Urinary bladder (tissue), 4 donors: Measurements from ENCODE around the gene ASMT. TPM values are rescaled to one million over a fixed set of nuclear protein-coding genes. Genes with fewer than 3 reads are reported as not detected.
"Not testable (repeated sequence)": the region's sequence is repeated elsewhere in the genome, so short reads cannot be mapped to it uniquely, and the experiment has no call there.

Experiments
- DNase-seq: peaks from one replicate; pipeline ENCODE4 v3.0.0-alpha.2; 2015; ENCODE audit errors: extremely low spot score
- H3K27ac ChIP-seq: one replicate; pipeline ENCODE4 v1.5.1; 2013; ENCODE audit warnings: low read depth, mild to moderate bottlenecking, moderate library complexity
- H3K36me3 ChIP-seq: one replicate; pipeline ENCODE4 v1.6.1; 2013; ENCODE audit warnings: mild to moderate bottlenecking, moderate library complexity; ENCODE audit not compliant: insufficient read depth
- H3K4me1 ChIP-seq: one replicate; pipeline ENCODE4 v1.6.1; 2013; ENCODE audit warnings: mild to moderate bottlenecking, moderate library complexity; ENCODE audit not compliant: insufficient read depth
- H3K4me3 ChIP-seq: one replicate; pipeline ENCODE4 v1.5.1; 2013; ENCODE audit warnings: low read depth, low read length
- WGBS: extraction: QIAGEN DNeasy Blood & Tissue Kit; methylation state at CpG from one replicate; pipeline ENCODE4 v1.1.7; 2013; 5-methylcytosine and 5-hydroxymethylcytosine counted together
- polyA plus RNA-seq: library from polyadenylated mRNA; stranded (reverse); fragments of 200-250 nt; gene quantifications from one replicate; pipeline ENCODE4 v1.2.3, GENCODE V29; 2013
- total RNA-seq: library from RNA; depleted of rRNA; stranded (reverse); fragments of >200 nt; gene quantifications from one replicate; pipeline ENCODE4 v1.2.3, GENCODE V29; 2014
- donor health status: healthy with polysubstance abuse.
- donor health status: healthy.

The ASMT gene
- total and polyA plus RNA-seq, 2 donors = 0.15 to 0.32 TPM

DNA sequence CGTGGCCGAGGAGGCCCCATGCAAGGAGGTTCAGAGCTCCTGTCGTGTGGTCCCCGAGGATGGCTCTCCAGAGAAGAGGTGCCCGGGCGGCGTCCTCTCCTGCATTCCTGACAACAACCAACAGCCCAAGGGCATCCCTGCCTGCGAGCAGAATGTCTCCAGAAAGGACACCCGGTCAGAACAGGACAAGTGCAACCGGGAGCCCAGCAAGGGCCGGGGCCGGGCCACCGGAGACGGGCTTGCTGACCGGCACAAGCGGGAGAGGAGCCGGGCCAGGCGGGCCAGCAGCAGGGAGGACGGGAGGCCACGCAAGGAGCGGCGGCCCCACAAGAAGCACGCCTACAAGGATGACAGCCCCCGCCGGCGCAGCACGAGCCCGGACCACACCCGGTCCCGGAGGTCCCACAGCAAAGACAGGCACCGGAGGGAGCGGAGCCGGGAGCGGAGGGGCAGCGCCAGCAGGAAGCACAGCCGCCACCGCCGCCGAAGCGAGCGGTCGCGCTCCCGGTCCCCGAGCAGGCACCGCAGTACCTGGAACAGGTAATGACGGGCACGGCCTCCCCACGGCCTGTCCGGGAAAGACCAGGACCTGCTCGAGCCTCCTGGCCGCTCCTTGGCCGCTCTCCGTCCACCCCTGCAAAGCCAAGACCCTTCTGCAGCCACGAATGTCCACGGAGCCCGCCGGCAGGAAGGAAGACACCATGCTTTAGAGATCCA lies 13.7 kb upstream of the ASMT start:
- Histone ChIP-seq H3K4me1 (no peaks in the 10 kb centered on the region), H3K27ac (no peak overlapping the region), H3K36me3 (peaks cover 24% of the 10 kb centered on the region), H3K4me3 (no peak overlapping the region)
- whole genome bisulfite sequencing = 98% methylated on average over 58 of the region's 58 CpGs
- DNase-seq = no peak

DNA sequence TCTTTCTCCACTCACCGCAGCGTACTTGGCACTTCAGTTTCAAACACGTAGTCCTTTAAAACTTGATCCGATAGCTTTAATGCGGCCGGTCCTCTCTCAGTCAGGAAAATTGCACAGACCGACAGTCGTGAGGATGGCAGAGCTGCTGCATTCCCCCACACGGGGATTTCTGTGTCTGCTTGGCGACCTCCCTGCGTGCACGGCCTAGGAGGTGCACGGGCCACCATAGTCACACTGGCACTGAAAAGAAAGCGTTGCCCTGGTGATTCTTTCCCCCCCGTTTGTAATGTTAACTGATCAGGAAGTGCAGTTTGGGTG lies 13.1 kb upstream of the ASMT start:
- no peak overlapping the region for H3K27ac ChIP-seq
- no peak overlapping the region for H3K4me3 ChIP-seq
- peaks cover 24% of the 10 kb centered on the region for H3K36me3 ChIP-seq
- WGBS = 94% methylated on average over 15 of the region's 15 CpGs
- DNase-seq = no peak
- no peaks in the 10 kb centered on the region for H3K4me1 ChIP-seq

DNA sequence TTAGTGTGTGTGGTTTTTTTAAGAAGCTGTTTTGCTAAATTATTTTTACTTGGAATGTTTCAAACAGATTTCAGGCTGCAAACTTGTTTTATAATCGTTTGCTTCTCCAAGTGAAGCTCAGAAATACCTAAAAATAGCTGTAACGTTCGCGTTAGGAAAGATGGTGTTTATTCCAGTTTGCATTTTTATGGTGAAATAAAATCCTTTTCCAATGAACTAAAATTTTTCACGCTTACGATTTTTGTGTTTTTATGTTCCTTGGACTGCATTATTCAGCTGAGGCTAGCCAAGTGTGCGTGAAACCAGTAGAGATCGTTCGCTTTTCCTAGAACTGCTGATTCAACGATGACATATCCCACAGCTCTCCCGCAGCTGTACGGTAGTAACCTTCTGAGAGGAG lies 12.6 kb upstream of the ASMT start:
- peaks cover 24% of the 10 kb centered on the region for H3K36me3 ChIP-seq
- no peak for DNase-seq
- no peaks in the 10 kb centered on the region for H3K4me1 ChIP-seq
- no peak overlapping the region for H3K4me3 ChIP-seq
- H3K27ac ChIP-seq = no peak overlapping the region
- WGBS = 97% methylated on average over 12 of the region's 12 CpGs

DNA sequence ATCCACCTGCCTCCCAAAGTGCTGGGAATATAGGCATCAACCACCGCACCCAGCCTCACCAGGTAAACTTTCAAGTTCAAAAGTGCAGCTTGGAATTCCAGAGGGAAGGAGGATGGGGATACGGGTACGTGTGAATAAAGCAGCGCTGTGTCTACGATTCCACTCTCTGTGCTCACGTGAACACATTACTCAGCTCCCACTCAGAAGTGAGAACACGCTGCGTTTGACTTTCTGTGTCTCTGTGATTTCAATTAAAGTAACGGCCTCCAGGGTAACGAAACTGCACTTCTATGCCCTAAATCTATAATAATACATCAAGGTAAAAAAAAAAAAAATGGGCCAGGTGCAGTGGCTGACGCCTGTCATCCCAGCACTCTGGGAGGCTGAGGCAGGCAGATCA lies 8.4 kb upstream of the ASMT start:
- H3K4me1 ChIP-seq = no peaks in the 10 kb centered on the region
- H3K36me3 ChIP-seq = peaks cover 4% of the 10 kb centered on the region
- H3K27ac ChIP-seq = no peak overlapping the region
- WGBS = 94% methylated on average over 11 of the region's 11 CpGs
- no peak for DNase-seq
- no peak overlapping the region for H3K4me3 ChIP-seq

DNA sequence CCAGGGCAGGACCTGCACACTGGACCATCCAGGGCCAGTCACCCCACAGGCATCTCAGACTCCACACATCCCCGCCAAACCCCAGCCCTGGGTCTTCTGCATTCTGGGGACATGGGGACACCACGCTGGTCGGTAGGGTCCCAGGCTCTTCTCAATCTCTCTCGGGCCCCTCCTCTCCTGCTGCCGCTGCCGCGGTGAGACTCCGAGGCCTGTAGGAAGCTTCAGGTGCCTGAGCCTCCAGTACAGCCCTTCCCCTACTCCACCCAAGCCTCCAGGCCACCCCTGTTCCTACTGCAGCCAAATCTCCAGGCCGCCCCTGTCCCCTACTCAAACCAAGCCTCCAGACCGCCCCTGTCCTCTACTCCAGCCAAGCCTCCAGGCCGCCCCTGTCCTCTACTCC lies 5.5 kb upstream of the ASMT start:
- H3K4me1 ChIP-seq = no peaks in the 10 kb centered on the region
- DNase-seq = no peak
- no peak overlapping the region for H3K27ac ChIP-seq
- WGBS = 88% methylated on average over 10 of the region's 11 CpGs
- H3K36me3 ChIP-seq = no peaks in the 10 kb centered on the region
- no peak overlapping the region for H3K4me3 ChIP-seq

DNA sequence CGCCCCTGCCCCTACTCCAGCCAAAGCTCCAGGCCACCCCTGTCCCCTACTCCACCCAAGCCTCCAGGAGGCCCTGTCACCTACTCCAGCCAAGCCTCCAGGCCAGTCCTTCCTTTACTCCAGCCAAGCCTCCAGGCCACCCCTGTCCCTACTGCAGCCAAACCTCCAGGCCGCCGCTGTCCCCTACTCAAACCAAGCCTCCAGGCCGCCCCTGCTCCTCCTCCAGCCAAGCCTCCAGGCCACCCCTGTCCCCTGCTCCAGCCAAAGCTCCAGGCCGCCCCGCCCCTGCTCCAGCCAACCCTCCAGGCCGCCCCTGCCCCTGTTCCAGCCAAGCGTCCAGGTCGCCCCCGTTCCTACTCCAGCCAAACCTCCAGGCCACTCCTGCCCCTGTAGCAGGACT lies 5.1 kb upstream of the ASMT start:
- Histone ChIP-seq H3K36me3 (no peaks in the 10 kb centered on the region), H3K27ac (no peak overlapping the region), H3K4me3 (no peak overlapping the region), H3K4me1 (no peaks in the 10 kb centered on the region)
- WGBS = 80% methylated on average over 10 of the region's 10 CpGs
- no peak for DNase-seq

DNA sequence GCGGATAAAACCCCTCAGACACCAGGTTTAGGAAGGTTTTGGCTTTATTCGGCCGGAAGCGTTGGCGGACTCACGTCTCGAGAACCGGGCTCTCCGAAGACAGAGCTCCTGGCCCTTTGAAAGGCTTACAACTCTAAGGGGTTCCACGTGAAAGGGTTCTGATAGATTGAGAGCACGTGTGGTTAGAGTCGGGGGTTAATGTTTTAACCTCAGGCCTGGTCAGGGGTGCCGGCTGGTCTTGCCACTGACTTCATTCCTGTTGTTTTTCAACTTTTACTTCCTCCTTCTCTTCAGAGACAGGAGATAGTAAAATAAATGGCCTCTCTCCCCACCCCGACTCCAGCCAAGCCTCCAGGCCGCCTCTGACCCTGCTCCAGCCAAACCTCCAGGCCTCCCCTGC lies 4.7 kb upstream of the ASMT start:
- Histone ChIP-seq H3K36me3 (no peaks in the 10 kb centered on the region), H3K4me3 (no peak overlapping the region), H3K4me1 (no peaks in the 10 kb centered on the region), H3K27ac (no peak overlapping the region)
- no peak for DNase-seq
- WGBS = 75% methylated on average over 15 of the region's 15 CpGs

DNA sequence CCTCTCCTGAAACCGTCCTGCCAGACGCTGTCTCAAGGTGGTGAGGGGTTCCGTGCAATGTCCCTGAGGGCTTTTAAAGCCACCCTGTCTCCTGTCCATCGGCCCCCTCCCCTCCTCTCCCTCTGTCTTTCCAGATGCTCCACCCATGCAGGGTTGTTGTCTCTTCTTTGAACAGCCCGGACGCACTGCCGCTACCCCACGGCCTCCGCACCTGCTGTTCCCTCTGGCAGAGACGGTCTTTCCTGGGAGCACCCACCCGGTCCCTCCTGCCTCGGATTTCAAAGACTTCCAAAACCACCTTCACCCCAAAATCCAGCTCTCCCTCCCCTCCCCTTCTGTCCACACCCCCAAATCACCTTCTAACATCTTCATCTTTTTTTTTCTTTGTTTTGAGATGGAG lies 4.1 kb upstream of the ASMT start:
- Histone ChIP-seq H3K4me3 (no peak overlapping the region), H3K27ac (no peak overlapping the region), H3K36me3 (no peaks in the 10 kb centered on the region), H3K4me1 (no peaks in the 10 kb centered on the region)
- WGBS = 85% methylated on average over 12 of the region's 12 CpGs
- no peak for DNase-seq

DNA sequence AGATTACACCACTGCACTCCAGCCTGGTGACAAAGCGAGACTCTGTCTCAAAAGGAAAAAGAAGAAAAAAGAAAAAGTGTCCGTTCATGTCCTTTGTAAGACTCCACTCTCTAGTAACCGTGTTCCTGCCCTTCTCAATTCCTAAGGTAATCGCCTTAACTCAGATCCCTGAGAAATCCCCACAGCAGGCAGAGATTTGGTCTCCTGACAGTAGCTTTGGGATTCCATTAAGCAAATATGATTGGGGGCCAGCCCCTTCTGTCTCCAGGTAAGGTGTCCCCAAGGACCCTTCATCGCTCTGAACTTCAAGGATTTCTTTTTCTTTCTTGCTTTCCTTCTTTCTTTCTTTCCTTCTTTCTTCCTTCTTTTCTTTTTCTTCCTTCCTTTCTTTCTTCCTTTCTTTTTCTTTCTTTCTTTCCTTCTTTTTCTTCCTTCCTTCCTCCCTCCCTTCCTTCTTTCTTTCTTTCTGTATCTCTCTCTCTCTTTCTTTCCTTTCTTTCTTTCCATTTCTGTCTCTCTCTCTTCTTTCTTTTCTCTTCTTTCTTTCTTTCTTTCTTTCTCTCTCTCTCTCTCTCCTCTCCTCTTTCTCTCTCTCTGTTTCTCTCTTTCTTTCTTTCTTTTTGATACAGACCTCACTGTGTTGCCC lies 2.1 kb upstream of the ASMT start:
- Histone ChIP-seq H3K36me3 (no peaks in the 10 kb centered on the region), H3K27ac (no peak overlapping the region), H3K4me1 (no peaks in the 10 kb centered on the region), H3K4me3 (no peak overlapping the region)
- no peak for DNase-seq
- WGBS = 86% methylated on average over 5 of the region's 5 CpGs

DNA sequence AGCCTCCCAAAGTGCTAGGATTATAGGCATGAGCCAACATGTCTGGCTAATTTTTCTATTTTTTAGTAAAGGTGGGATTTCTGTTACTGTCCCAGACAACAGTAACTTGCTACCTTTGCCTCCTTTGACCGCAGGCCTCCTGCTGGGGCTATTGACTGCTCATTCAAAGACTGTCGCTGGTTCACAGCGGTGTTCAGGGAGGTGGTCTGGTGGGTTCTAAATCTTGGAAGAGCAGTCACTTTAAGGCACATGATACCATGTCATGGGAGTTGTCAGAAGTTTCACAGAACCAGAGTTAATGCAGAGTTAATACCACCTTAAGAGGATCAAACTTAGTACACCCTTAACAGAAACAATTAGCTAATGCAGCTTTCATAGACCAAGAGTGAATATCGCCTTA lies 3.8 kb downstream of the ASMT start:
- no peak for DNase-seq
- WGBS = 54% methylated on average over 4 of the region's 4 CpGs
- no peak overlapping the region for H3K4me3 ChIP-seq
- H3K4me1 ChIP-seq = no peaks in the 10 kb centered on the region
- no peaks in the 10 kb centered on the region for H3K36me3 ChIP-seq
- H3K27ac ChIP-seq = no peak overlapping the region

DNA sequence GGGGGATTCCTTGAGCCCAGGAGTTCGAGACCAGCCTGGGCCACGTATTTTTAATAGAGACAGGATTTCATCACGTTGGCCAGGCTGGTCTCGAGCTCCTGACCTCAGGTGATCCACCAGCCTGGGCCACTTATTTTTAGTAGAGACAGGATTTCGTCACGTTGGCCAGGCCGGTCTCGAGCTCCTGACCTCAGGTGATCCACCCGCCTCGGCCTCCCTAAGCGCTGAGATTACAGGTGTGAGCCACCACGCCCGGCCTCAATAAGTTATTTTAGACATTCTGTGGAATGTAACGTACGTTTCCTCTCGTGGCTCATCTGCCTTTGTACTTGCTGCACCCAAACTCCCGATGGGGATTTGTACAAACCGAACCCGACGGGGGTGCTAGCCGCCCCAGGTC lies 8.8 kb downstream of the ASMT start:
- H3K4me1 ChIP-seq = no peaks in the 10 kb centered on the region
- no peak overlapping the region for H3K27ac ChIP-seq
- WGBS = 78% methylated on average over 21 of the region's 21 CpGs
- no peak overlapping the region for H3K4me3 ChIP-seq
- no peak for DNase-seq
- H3K36me3 ChIP-seq = no peaks in the 10 kb centered on the region

DNA sequence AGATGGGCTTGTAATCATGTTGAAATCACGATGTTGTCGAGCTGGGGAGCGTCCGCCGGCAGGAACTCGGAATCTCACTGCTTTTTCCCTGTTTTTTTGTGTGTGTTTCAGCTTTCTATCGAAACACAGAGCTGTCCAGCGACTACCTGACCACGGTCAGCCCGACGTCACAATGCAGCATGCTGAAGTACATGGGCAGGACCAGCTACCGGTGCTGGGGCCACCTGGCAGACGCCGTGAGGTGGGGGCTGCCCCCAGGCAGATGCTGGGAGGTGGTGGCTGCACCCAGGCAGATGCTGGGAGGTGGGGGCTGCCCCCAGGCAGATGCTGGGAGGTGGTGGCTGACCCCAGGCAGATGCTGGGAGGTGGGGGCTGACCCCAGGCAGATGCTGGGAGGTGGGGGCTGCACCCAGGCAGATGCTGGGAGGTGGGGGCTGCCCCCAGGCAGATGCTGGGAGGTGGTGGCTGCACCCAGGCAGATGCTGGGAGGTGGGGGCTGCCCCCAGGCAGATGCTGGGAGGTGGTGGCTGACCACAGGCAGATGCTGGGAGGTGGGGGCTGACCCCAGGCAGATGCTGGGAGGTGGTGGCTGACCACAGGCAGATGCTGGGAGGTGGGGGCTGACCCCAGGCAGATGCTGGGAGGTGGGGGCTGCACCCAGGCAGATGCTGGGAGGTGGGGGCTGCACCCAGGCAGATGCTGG lies 9.4 kb downstream of the ASMT start:
- not testable (repeated sequence) for H3K4me3 ChIP-seq, DNase-seq, H3K27ac ChIP-seq, H3K4me1 ChIP-seq, H3K36me3 ChIP-seq
- 82% methylated on average over 14 of the region's 14 CpGs for WGBS

DNA sequence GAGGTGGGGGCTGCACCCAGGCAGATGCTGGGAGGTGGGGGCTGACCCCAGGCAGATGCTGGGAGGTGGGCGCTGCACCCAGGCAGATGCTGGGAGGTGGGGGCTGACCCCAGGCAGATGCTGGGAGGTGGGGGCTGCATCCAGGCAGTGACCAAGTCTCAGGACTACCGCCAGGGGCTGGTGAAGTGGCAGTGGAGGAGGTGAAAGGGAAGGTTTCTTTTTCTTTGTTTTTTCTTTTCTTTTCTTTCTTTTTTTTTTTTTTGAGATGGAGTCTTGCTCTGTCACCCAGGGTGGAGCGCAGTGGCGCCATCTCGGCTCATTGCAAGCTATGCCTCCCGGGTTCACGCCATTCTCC lies 10.0 kb downstream of the ASMT start:
- DNase-seq, H3K36me3 ChIP-seq, H3K27ac ChIP-seq, H3K4me3 ChIP-seq, H3K4me1 ChIP-seq: not testable (repeated sequence)
- WGBS = 79% methylated on average over 7 of the region's 7 CpGs

DNA sequence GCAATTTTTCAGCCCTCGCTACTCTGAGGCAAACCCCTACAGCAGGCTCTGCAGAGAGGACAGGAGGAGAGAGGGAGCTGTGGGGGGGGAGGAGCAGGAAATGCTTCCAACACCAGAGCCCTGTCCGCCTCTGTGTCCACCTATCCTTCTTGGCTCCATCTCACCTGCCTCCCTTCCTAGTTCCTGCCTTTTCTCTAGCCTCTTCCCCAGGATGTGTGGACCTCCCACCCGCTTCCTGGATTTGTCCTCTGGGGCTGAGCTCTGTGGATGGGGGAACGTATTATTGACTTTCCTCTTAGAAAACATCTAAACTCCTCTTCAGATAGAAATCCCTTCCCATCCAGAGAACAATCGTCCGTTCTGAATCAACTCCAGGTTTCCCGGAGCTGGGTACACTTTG lies 14.4 kb downstream of the ASMT start:
- no peak for DNase-seq
- Histone ChIP-seq H3K27ac (no peak overlapping the region), H3K4me1 (no peaks in the 10 kb centered on the region), H3K4me3 (no peak overlapping the region), H3K36me3 (no peaks in the 10 kb centered on the region)
- 79% methylated on average over 7 of the region's 7 CpGs for WGBS
